ENCODE measurements around the gene CDHR1. TPM values are rescaled to one million over a fixed set of nuclear protein-coding genes. Genes with fewer than 3 reads are reported as not detected.

The CDHR1 gene
- polyA plus RNA-seq, 1 of the 3 experiments (the other 2 are of a cell fraction): 0.02 TPM

DNA sequence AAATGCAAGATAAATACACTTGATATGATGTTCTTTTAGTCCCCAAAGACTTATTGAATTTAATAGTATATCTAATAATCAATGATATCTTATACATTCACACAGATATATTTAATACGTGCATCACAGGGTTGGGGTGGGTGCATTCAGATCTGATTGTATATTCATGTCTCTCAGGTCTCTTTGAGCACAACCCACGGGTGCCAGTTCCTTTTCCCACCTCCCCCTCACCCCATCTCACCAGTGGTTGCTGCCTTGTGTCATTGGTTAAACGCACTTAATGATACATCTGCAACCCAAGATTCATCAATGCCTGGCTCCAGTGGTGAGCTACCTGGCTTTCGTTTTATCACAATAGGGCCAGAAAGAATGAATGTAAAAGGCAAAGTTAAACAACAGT lies 40.8 kb downstream of the CDHR1 start:
- Histone ChIP-seq H3K79me2 (ENCODE audit: insufficient read depth) (no peaks in the 10 kb centered on the region), H3K36me3 (replicated peaks in 1 of 2; ENCODE audit: control insufficient read depth in 1 of 2, insufficient read depth in 2 of 2, low read length in 1 of 2) (no peaks in the 10 kb centered on the region), H2AFZ (ENCODE audit: low read depth) (no peak overlapping the region), H3K4me1 (ENCODE audit: control insufficient read depth in 1 of 2, insufficient read depth in 2 of 2, low read depth in 1 of 2, low read length in 1 of 2) (no peaks in the 10 kb centered on the region), H3K9me3 (no peaks in the 10 kb centered on the region), H3F3A (replicated peaks; ENCODE audit: insufficient read depth) (no peaks in the 10 kb centered on the region), H4K20me1 (ENCODE audit: insufficient read depth) (no peaks in the 10 kb centered on the region), H3K27me3 (ENCODE audit: insufficient read depth) (no peaks in the 10 kb centered on the region), H3K9me2 (no peaks in the 10 kb centered on the region), H3K27ac (ENCODE audit: low read depth in 2 of 2, low read length in 1 of 2) (no peak overlapping the region), H3K4me3 (ENCODE audit: low read depth in 2 of 2, low read length in 1 of 2) (no peak overlapping the region), H3K9ac (no peak overlapping the region), H3K4me2 (no peak overlapping the region)
- 43% methylated on average over 4 of the region's 4 CpGs for WGBS (ENCODE audit: low lambda C conversion rate)
- TF ChIP-seq JUND (IDR thresholded peaks at IDR 0.05): no peak
- TF ChIP-seq, protein P1, sequence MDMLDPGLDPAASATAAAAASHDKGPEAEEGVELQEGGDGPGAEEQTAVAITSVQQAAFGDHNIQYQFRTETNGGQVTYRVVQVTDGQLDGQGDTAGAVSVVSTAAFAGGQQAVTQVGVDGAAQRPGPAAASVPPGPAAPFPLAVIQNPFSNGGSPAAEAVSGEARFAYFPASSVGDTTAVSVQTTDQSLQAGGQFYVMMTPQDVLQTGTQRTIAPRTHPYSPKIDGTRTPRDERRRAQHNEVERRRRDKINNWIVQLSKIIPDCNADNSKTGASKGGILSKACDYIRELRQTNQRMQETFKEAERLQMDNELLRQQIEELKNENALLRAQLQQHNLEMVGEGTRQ (IDR thresholded peaks at IDR 0.05; ENCODE audit: borderline replicate concordance, low read depth, low read length): no peak
- TF ChIP-seq, protein P2, sequence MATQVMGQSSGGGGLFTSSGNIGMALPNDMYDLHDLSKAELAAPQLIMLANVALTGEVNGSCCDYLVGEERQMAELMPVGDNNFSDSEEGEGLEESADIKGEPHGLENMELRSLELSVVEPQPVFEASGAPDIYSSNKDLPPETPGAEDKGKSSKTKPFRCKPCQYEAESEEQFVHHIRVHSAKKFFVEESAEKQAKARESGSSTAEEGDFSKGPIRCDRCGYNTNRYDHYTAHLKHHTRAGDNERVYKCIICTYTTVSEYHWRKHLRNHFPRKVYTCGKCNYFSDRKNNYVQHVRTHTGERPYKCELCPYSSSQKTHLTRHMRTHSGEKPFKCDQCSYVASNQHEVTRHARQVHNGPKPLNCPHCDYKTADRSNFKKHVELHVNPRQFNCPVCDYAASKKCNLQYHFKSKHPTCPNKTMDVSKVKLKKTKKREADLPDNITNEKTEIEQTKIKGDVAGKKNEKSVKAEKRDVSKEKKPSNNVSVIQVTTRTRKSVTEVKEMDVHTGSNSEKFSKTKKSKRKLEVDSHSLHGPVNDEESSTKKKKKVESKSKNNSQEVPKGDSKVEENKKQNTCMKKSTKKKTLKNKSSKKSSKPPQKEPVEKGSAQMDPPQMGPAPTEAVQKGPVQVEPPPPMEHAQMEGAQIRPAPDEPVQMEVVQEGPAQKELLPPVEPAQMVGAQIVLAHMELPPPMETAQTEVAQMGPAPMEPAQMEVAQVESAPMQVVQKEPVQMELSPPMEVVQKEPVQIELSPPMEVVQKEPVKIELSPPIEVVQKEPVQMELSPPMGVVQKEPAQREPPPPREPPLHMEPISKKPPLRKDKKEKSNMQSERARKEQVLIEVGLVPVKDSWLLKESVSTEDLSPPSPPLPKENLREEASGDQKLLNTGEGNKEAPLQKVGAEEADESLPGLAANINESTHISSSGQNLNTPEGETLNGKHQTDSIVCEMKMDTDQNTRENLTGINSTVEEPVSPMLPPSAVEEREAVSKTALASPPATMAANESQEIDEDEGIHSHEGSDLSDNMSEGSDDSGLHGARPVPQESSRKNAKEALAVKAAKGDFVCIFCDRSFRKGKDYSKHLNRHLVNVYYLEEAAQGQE (IDR thresholded peaks at IDR 0.05; ENCODE audit: low read depth, low read length): no peak
- no peak for TF ChIP-seq SMC3 (IDR thresholded peaks at IDR 0.05; ENCODE audit: low read depth, low read length)
- TF ChIP-seq CHD2 (IDR thresholded peaks at IDR 0.05; ENCODE audit: low read length, partially characterized antibody): no peak
- no peak for TF ChIP-seq FOXM1 (IDR thresholded peaks at IDR 0.05; ENCODE audit: low read depth)
- TF ChIP-seq FOSL2 (IDR thresholded peaks at IDR 0.05; ENCODE audit: borderline replicate concordance, low read depth): no peak
- TF ChIP-seq IRF3 (IDR thresholded peaks at IDR 0.05; ENCODE audit: low read depth, low read length): no peak
- no peak for TF ChIP-seq YY1 (IDR thresholded peaks at IDR 0.05; ENCODE audit: low read depth)
- TF ChIP-seq TAF1 (IDR thresholded peaks at IDR 0.05; ENCODE audit: borderline replicate concordance, low read depth, low read length): no peak
- POLR2A ChIA-PET: no interaction called here
- CTCF ChIA-PET: interaction anchor here (0.6 kb wide), 1 partner anchor 18 kb away, joined by 3 read pairs; no protein-coding TSS in a partner anchor
- no peak for DNase-seq

GRCh38 chr10:84236807-84237198 lies 42.5 kb downstream of the CDHR1 start:
- Histone ChIP-seq H3K36me3 (replicated peaks in 1 of 2; ENCODE audit: control insufficient read depth in 1 of 2, insufficient read depth in 2 of 2, low read length in 1 of 2) (no peaks in the 10 kb centered on the region), H3K4me3 (ENCODE audit: low read depth in 2 of 2, low read length in 1 of 2) (no peak overlapping the region), H3K9ac (no peak overlapping the region), H3K27me3 (ENCODE audit: insufficient read depth) (no peaks in the 10 kb centered on the region), H3K27ac (ENCODE audit: low read depth in 2 of 2, low read length in 1 of 2) (no peak overlapping the region), H3K9me3 (no peaks in the 10 kb centered on the region), H4K20me1 (ENCODE audit: insufficient read depth) (no peaks in the 10 kb centered on the region), H3K79me2 (ENCODE audit: insufficient read depth) (no peaks in the 10 kb centered on the region), H3F3A (replicated peaks; ENCODE audit: insufficient read depth) (no peaks in the 10 kb centered on the region), H3K4me2 (no peak overlapping the region), H2AFZ (ENCODE audit: low read depth) (no peak overlapping the region), H3K9me2 (no peaks in the 10 kb centered on the region), H3K4me1 (ENCODE audit: control insufficient read depth in 1 of 2, insufficient read depth in 2 of 2, low read depth in 1 of 2, low read length in 1 of 2) (no peaks in the 10 kb centered on the region)
- ChIA-PET CTCF (interaction anchor here (1.1 to 2.5 kb wide), 3 partner anchors 28 to 300 kb away, joined by 3 to 7 read pairs (median 3); no protein-coding TSS in a partner anchor), POLR2A (no interaction called here)
- no peak for DNase-seq
- WGBS (ENCODE audit: low lambda C conversion rate): 72% methylated on average over 6 of the region's 6 CpGs
- TF ChIP-seq, protein P3, sequence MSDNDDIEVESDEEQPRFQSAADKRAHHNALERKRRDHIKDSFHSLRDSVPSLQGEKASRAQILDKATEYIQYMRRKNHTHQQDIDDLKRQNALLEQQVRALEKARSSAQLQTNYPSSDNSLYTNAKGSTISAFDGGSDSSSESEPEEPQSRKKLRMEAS (IDR thresholded peaks at IDR 0.05; ENCODE audit: low read depth): no peak
- no peak for TF ChIP-seq TAF1 (IDR thresholded peaks at IDR 0.05; ENCODE audit: borderline replicate concordance, low read depth, low read length)
- TF ChIP-seq GATA2 (CRISPR knock-in tag; IDR thresholded peaks at IDR 0.05): no peak
- TF ChIP-seq RCOR1 (IDR thresholded peaks at IDR 0.05; ENCODE audit: low read length): no peak
- TF ChIP-seq, protein P1 (IDR thresholded peaks at IDR 0.05; ENCODE audit: borderline replicate concordance, low read depth, low read length): no peak
- no peak for TF ChIP-seq TEAD4 (IDR thresholded peaks at IDR 0.05; ENCODE audit: borderline replicate concordance, insufficient read depth)
- TF ChIP-seq GABPA (IDR thresholded peaks at IDR 0.05; ENCODE audit: low read depth): no peak
- no peak for TF ChIP-seq RFX5 (IDR thresholded peaks at IDR 0.05; ENCODE audit: low read length)
- no peak for TF ChIP-seq MXI1 (IDR thresholded peaks at IDR 0.05; ENCODE audit: low read depth, low read length)
- no peak for TF ChIP-seq IRF3 (IDR thresholded peaks at IDR 0.05; ENCODE audit: low read depth, low read length)
- TF ChIP-seq FOXM1 (IDR thresholded peaks at IDR 0.05; ENCODE audit: low read depth): no peak
- no peak for TF ChIP-seq EP300 (IDR thresholded peaks at IDR 0.05; ENCODE audit: borderline replicate concordance in 1 of 2, low read depth in 1 of 2, low read length in 1 of 2)
- no peak for TF ChIP-seq NRF1 (IDR thresholded peaks at IDR 0.05; ENCODE audit: low read depth, low read length)
- no peak for TF ChIP-seq ELF1 (IDR thresholded peaks at IDR 0.05)
- no peak for TF ChIP-seq POLR2AphosphoS5 (IDR thresholded peaks at IDR 0.05; ENCODE audit: low read depth, low read length)

All from SK-N-SH (cell line).